Measurements from ENCODE around the gene PARD3. TPM values are rescaled to one million over a fixed set of nuclear protein-coding genes. Genes with fewer than 3 reads are reported as not detected.

The PARD3 gene
- total and polyA plus RNA-seq, 7 donors = 20.2 to 84.4 (median 53.4) TPM

DNA sequence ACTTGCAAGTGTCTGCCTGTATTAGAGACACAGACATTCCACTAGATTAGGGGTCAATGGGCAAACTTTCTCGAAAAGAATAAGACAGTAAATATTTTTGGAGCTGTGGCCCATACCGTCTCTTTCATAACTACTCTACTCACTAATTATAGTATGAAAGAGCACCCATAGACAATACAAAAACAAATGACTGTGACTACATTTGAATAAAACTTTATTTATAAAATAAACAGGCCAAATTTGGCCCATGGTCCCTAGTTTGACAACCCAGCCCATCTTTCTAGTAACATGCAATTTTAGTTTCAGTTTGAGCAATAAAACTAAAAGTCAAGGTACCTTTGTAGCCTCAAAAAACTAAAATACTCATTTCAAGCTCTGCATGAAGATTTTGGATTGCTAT, 294.6 kb downstream of the PARD3 start:
- H3K9me3 ChIP-seq = no peaks in the 10 kb centered on the region
- no peaks in the 10 kb centered on the region for H3K4me1 ChIP-seq
- TF ChIP-seq, protein P1, sequence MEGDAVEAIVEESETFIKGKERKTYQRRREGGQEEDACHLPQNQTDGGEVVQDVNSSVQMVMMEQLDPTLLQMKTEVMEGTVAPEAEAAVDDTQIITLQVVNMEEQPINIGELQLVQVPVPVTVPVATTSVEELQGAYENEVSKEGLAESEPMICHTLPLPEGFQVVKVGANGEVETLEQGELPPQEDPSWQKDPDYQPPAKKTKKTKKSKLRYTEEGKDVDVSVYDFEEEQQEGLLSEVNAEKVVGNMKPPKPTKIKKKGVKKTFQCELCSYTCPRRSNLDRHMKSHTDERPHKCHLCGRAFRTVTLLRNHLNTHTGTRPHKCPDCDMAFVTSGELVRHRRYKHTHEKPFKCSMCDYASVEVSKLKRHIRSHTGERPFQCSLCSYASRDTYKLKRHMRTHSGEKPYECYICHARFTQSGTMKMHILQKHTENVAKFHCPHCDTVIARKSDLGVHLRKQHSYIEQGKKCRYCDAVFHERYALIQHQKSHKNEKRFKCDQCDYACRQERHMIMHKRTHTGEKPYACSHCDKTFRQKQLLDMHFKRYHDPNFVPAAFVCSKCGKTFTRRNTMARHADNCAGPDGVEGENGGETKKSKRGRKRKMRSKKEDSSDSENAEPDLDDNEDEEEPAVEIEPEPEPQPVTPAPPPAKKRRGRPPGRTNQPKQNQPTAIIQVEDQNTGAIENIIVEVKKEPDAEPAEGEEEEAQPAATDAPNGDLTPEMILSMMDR (IDR thresholded peaks at IDR 0.05) = no peak
- no peaks in the 10 kb centered on the region for H3K36me3 ChIP-seq (ENCODE audit: insufficient read depth in 1 of 2, low read depth in 1 of 2)
- H3K27me3 ChIP-seq (ENCODE audit: insufficient read depth in 3 of 3, low read length in 2 of 3) = no peaks in the 10 kb centered on the region
- no peak overlapping the region for H3K4me3 ChIP-seq
- DNase-seq (no peak), ATAC-seq (no peak)
- no peak overlapping the region for H3K27ac ChIP-seq
- intact Hi-C loops (cut with DNase I) = loop anchor here in 1 of 2 donors (10.0 kb wide), 1 partner anchor 114 kb away; no protein-coding TSS in a partner anchor
- 93 to 94% (median 94%) methylated on average over 2 of the region's 2 CpGs for WGBS, 3 donors

DNA sequence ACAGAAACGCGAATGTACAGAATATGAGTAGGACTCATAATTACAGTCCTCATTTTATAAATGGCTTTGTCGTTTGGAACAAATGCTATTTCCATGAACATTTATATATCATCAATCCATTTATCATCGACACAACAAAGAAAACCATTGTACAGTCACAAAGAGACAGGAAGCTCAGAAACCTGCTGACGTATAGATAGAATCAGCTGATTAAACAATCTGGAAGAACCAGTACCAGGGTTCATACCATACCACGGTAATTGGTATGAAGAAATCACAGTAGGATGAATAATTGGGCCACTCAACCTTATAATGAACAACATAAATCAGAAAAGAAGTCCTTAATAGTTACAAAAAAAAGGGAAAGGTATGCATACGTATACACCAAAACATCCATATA, 295.0 kb downstream of the PARD3 start:
- TF ChIP-seq, protein P1 (IDR thresholded peaks at IDR 0.05) = no peak
- H3K4me1 ChIP-seq = no peaks in the 10 kb centered on the region
- H3K36me3 ChIP-seq (ENCODE audit: insufficient read depth in 1 of 2, low read depth in 1 of 2) = no peaks in the 10 kb centered on the region
- H3K27ac ChIP-seq = no peak overlapping the region
- ATAC-seq (no peak), DNase-seq (no peak)
- 88 to 91% (median 89%) methylated on average over 7 of the region's 7 CpGs for WGBS, 3 donors
- intact Hi-C loops (cut with DNase I) = loop anchor here in 1 of 2 donors (10.0 kb wide), 1 partner anchor 115 kb away; no protein-coding TSS in a partner anchor
- H3K9me3 ChIP-seq = no peaks in the 10 kb centered on the region
- H3K27me3 ChIP-seq (ENCODE audit: insufficient read depth in 3 of 3, low read length in 2 of 3) = no peaks in the 10 kb centered on the region
- no peak overlapping the region for H3K4me3 ChIP-seq

DNA sequence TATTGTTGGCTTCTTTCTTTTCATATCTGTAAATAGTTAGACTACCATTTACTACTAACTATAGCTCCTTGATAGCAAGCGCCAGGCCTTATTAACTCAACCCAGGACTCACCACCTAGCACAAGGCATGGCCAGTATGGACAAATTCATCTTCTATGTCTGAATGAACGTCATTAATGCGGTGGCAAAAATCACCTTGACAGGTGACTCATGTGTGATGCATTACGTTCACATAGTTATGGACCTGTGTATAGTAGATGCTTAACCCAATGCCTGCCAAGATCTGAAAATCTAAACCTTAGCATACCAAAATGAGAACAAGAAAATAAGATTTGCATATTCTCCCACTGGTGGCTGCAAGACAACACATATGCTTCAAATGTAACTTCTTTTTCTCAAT, 300.8 kb downstream of the PARD3 start:
- no peak overlapping the region for H3K4me3 ChIP-seq
- no peaks in the 10 kb centered on the region for H3K9me3 ChIP-seq
- H3K36me3 ChIP-seq (ENCODE audit: insufficient read depth in 1 of 2, low read depth in 1 of 2) = no peaks in the 10 kb centered on the region
- ATAC-seq (peak in 3 of 4 donors; percentile 21 to 40 (median 36)), DNase-seq (no peak)
- 74 to 86% (median 80%) methylated on average over 4 of the region's 4 CpGs for whole genome bisulfite sequencing, 3 donors
- intact Hi-C loops (cut with DNase I) = no loop called here
- peaks cover 10% of the 10 kb centered on the region for H3K4me1 ChIP-seq
- TF ChIP-seq, protein P1 (IDR thresholded peaks at IDR 0.05) = no peak
- H3K27ac ChIP-seq = no peak overlapping the region
- H3K27me3 ChIP-seq (ENCODE audit: insufficient read depth in 3 of 3, low read length in 2 of 3) = no peaks in the 10 kb centered on the region

DNA sequence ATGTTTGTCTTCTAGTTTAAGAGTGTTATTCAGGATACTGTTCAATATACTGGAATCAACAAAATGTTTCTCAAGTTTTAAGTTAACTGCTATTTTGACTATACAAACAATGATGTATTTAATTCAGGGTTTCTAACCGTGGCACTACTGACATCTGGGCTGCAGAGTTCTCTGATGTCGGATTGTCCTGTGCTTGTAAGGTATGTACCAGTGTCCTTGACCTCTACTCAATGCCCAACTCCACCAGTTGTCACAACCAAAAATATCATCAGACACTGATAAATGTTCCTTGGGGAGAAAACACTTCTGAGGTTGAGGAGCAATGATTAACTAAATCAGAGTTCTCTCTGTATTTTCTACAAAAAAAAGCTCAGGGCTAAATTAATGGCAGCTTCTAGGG, 301.5 kb downstream of the PARD3 start:
- no peaks in the 10 kb centered on the region for H3K27me3 ChIP-seq (ENCODE audit: insufficient read depth in 3 of 3, low read length in 2 of 3)
- peak in 1 of 4 donors; percentile 36 for ATAC-seq
- H3K4me1 ChIP-seq = peaks cover 10% of the 10 kb centered on the region
- no peaks in the 10 kb centered on the region for H3K36me3 ChIP-seq (ENCODE audit: insufficient read depth in 1 of 2, low read depth in 1 of 2)
- no peak overlapping the region for H3K4me3 ChIP-seq
- no peak for DNase-seq
- intact Hi-C loops (cut with DNase I) = no loop called here
- H3K27ac ChIP-seq = no peak overlapping the region
- no peaks in the 10 kb centered on the region for H3K9me3 ChIP-seq
- TF ChIP-seq, protein P1 (IDR thresholded peaks at IDR 0.05) = no peak
- 27 to 47% (median 35%) methylated on average over 2 of the region's 2 CpGs for WGBS, 3 donors

DNA sequence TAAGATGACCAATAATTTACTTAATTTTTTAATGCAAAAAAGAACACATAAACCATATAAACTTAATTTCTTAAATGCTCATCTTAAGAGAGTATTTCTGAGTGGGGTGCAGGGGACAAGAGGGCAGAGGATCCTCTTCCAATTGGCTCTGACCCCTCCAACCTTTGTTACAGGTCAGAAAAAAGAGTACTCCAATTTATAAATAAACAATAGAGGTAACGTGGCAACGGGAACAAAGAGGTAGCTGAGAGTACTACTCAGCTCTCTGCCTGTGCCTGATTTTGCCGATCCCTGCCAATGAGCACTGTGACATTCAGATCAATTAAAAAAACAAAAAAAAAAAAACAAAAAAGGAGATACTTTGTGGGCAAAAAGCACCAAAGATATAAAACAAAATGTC, 307.9 kb downstream of the PARD3 start:
- no peaks in the 10 kb centered on the region for H3K9me3 ChIP-seq
- WGBS, 3 donors = 56 to 63% (median 58%) methylated on average over 3 of the region's 3 CpGs
- intact Hi-C loops (cut with DNase I) = no loop called here

More for the DNA sequence above, 307.9 kb downstream of the PARD3 start:
- Histone ChIP-seq H3K36me3 (ENCODE audit: insufficient read depth in 1 of 2, low read depth in 1 of 2) (no peaks in the 10 kb centered on the region), H3K27me3 (ENCODE audit: insufficient read depth in 3 of 3, low read length in 2 of 3) (no peaks in the 10 kb centered on the region), H3K4me3 (no peak overlapping the region), H3K27ac (no peak overlapping the region), H3K4me1 (peaks cover 10% of the 10 kb centered on the region)
- ATAC-seq = no peak
- TF ChIP-seq, protein P1 (IDR thresholded peaks at IDR 0.05) = no peak
- no peak for DNase-seq
